Stomach (tissue), 9 donors: ENCODE results near the gene SLC16A10. TPM values are rescaled to one million over a fixed set of nuclear protein-coding genes. Genes with fewer than 3 reads are reported as not detected.

Source experiments
- DNase-seq, 2 donors: peaks; one replicate each; pipeline versions ENCODE4 v3.0.0 to v3.0.0-alpha.2; 2013 to 2019
- H3K27ac ChIP-seq, 5 donors: fragments of 200-600 bp in 4 of 5; sonication (generic) in 4 of 5; one replicate each; pipeline ENCODE4 v1.5.1; 2013 to 2019; ENCODE audit warnings: mild to moderate bottlenecking in 1 of 5, moderate library complexity in 1 of 5
- H3K27me3 ChIP-seq, 3 donors: fragments of 200-600 bp; sonication (generic); one replicate each; pipeline ENCODE4 v1.5.1; 2017 to 2019; ENCODE audit warnings: mixed run types in 1 of 3
- H3K36me3 ChIP-seq, 4 donors: fragments of 200-600 bp; sonication (generic); 1 replicate in 3 of 4; 2 replicates in 1 of 4; pipeline ENCODE4 v1.5.1; 2016 to 2019
- H3K4me1 ChIP-seq, 4 donors: fragments of 200-600 bp; sonication (generic); one replicate each; pipeline ENCODE4 v1.5.1; 2016 to 2019
- H3K4me3 ChIP-seq, 4 donors: fragments of 200-600 bp; sonication (generic) in 3 of 4; one replicate each; pipeline ENCODE4 v1.5.1; 2016 to 2019; ENCODE audit warnings: mild to moderate bottlenecking in 1 of 4
- H3K9me3 ChIP-seq, 4 donors: fragments of 200-600 bp; sonication (generic); one replicate each; pipeline ENCODE4 v1.5.1; 2016 to 2019
- CTCF ChIP-seq, 7 experiments: fragments of 450-650 bp in 4 of 7; fragments of 200-600 bp in 3 of 7; sonication (generic) in 3 of 7; IDR thresholded peaks; one replicate each; pipeline ENCODE4 v1.5.1; 2016 to 2019; ENCODE audit warnings: antibody characterized with exemption in 7 of 7, control low read depth in 2 of 7, mild to moderate bottlenecking in 1 of 7
- EP300 ChIP-seq: sonication (generic); formaldehyde crosslinking; IDR thresholded peaks from one replicate; pipeline ENCODE4 v1.6.1; 2017; ENCODE audit warnings: antibody characterized with exemption
- POLR2A ChIP-seq, 4 donors: fragments of 450-650 bp; IDR thresholded peaks; one replicate each; pipeline ENCODE4 v1.6.1; 2016; ENCODE audit warnings: antibody characterized with exemption in 4 of 4, control low read depth in 2 of 4, mild to moderate bottlenecking in 1 of 4, moderate library complexity in 1 of 4
- POLR2AphosphoS5 ChIP-seq, 3 donors: sonication (generic); formaldehyde crosslinking; IDR thresholded peaks; one replicate each; pipeline ENCODE4 v1.6.1; 2016; ENCODE audit warnings: antibody characterized with exemption in 3 of 3
- WGBS, 5 donors: extraction: QIAGEN DNeasy Blood & Tissue Kit in 3 of 5; methylation state at CpG; one replicate each; pipeline versions ENCODE4 v1.1.5 to v1.1.7; 2013 to 2018; 5-methylcytosine and 5-hydroxymethylcytosine counted together
- intact Hi-C: fragments of 100-400 bp; cut with DNase I; formaldehyde crosslinking; loops from one replicate; pipeline ENCODE4 v1.15.1; 2023; ENCODE audit warnings: low total_unique reads
- polyA plus RNA-seq, 3 donors: library from polyadenylated mRNA; stranded (reverse); fragments of 200-250 nt; gene quantifications; one replicate each; pipeline ENCODE4 v1.2.3, GENCODE V29; 2013
- total RNA-seq, 5 donors: library from RNA; depleted of rRNA; stranded (reverse); fragments of >200 nt; gene quantifications; one replicate each; pipeline versions ENCODE4 v1.1.0 to v1.2.3, GENCODE V29; 2014 to 2016
- donor health status: healthy with polysubstance abuse.
- donor health status: Bipolar disorder and iron deficiency.
- donor health status: healthy.

The SLC16A10 gene
- total and polyA plus RNA-seq, 8 donors, result 0.46 to 206 (median 8.5) TPM

- TF ChIP-seq CTCF (IDR thresholded peaks at IDR 0.05) (no peak), EP300 (no peak), POLR2AphosphoS5 (IDR thresholded peaks at IDR 0.05) (no peak), POLR2A (IDR thresholded peaks at IDR 0.05) (no peak)
- H3K36me3 ChIP-seq, result no peaks in the 10 kb centered on the region
- no peak for DNase-seq
- intact Hi-C loops, result no loop called here
- peak overlapping the region in 3 of 5 donors; percentile 14 to 50 (median 40) for H3K27ac ChIP-seq
- no peaks in the 10 kb centered on the region for H3K9me3 ChIP-seq
- no peaks in the 10 kb centered on the region for H3K27me3 ChIP-seq
- WGBS, 5 donors, result 44 to 67% (median 54%) methylated on average over 2 of the region's 2 CpGs
- H3K4me3 ChIP-seq, result no peak overlapping the region
- peaks cover 0 to 27% (median 15%) of the 10 kb centered on the region in 4 donors for H3K4me1 ChIP-seq
Observed at GRCh38 chr6:111114087-111114443, 26.8 kb downstream of the SLC16A10 start.

DNA sequence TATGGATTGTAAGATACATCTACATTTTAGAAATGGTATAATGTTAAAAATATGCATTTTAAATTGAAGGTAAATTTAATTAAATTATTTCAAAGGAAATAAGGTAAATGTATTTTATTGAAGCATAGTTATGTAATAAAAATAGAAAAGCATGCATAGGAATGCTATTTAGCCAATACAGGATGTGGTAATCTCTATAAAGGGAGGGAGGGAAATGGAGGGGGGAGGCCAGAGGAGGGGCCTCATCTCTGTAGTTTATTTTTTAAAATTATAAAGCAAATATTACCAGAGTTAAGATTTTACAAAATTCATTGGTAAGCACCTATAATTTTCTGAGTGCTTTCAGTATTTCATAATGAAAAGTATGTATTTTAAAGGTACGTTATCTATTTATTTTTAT, 27.2 kb downstream of the SLC16A10 start:
- H3K9me3 ChIP-seq, result no peaks in the 10 kb centered on the region
- H3K36me3 ChIP-seq, result no peaks in the 10 kb centered on the region
- DNase-seq, result no peak
- peaks cover 0 to 27% (median 15%) of the 10 kb centered on the region in 4 donors for H3K4me1 ChIP-seq
- peak overlapping the region in 1 of 5 donors; percentile 50 for H3K27ac ChIP-seq
- TF ChIP-seq CTCF (IDR thresholded peaks at IDR 0.05) (no peak), POLR2AphosphoS5 (IDR thresholded peaks at IDR 0.05) (no peak), EP300 (no peak), POLR2A (IDR thresholded peaks at IDR 0.05) (no peak)
- intact Hi-C loops, result no loop called here
- 70 to 85% (median 73%) methylated on average over 1 of the region's 1 CpG for WGBS, 5 donors
- no peak overlapping the region for H3K4me3 ChIP-seq
- no peaks in the 10 kb centered on the region for H3K27me3 ChIP-seq

DNA sequence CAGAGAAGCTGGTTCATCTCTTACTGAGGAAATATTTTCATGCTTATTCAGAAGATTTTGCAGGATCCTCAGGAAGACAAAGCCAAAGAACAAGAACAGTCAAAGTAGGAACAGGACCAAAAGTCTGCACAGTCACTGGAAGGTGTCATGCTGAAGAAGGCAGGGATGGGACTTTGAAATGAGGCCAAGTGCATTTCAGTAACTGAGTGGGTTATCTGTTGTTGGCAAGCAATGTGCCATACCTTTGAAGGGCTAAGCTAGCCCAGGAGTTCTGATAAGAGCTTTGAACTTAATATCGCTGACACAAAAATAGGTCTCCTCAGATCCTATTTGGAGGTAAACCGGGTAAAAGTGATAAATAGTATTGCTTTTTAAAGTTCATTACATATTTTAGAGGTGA, 31.5 kb downstream of the SLC16A10 start:
- no peak overlapping the region for H3K4me3 ChIP-seq
- no peak for TF ChIP-seq POLR2A (IDR thresholded peaks at IDR 0.05)
- peaks cover 0 to 24% (median 16%) of the 10 kb centered on the region in 4 donors for H3K4me1 ChIP-seq
- H3K36me3 ChIP-seq, result no peaks in the 10 kb centered on the region
- no peaks in the 10 kb centered on the region for H3K9me3 ChIP-seq
- WGBS, 5 donors, result 25 to 79% (median 44%) methylated on average over 2 of the region's 2 CpGs
- DNase-seq, result no peak
- H3K27me3 ChIP-seq, result no peaks in the 10 kb centered on the region
- intact Hi-C loops, result no loop called here
- H3K27ac ChIP-seq, result no peak overlapping the region

DNA sequence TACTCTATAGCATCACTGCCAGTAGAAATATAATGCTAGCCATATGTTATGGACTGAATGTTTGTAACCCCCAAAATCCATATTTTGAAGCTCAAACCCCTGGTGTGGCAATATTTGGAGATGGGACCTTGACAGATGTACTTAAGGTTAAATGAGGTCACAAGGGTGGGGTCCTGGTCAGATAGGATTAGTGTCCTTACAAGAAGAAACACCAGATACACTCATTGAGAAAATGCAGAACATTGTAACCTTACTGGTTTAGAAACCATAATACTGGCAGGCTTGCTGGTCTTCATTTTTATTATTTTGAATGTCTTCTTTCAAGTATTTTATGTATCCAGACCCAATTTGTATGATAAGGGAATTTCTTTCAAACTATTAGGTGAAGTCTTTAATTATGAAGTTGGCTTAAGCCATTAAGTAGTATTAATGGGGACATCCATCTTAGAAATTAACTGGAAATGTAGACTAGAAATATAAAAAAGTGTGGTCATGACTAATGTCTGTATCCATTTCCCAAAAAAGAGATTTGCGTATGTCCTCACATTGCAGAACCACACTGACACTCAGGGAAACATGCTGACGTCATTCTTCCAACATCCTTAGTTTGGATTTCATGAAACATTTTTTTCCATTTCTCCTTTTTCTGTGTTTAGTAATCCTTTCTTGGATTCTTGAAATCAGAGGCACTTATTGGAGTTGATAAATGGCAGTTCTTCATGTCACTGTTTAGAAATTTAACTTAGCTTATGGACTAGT, 32.4 kb downstream of the SLC16A10 start:
- Histone ChIP-seq H3K27me3 (no peaks in the 10 kb centered on the region), H3K36me3 (no peaks in the 10 kb centered on the region), H3K4me3 (no peak overlapping the region), H3K27ac (no peak overlapping the region), H3K4me1 (peaks cover 4 to 15% (median 12%) of the 10 kb centered on the region in 4 donors), H3K9me3 (no peaks in the 10 kb centered on the region)
- WGBS, 5 donors, result 84 to 97% (median 89%) methylated on average over 2 of the region's 2 CpGs
- intact Hi-C loops, result no loop called here
- DNase-seq, result no peak
- TF ChIP-seq CTCF (IDR thresholded peaks at IDR 0.05) (no peak), POLR2AphosphoS5 (IDR thresholded peaks at IDR 0.05) (no peak), POLR2A (IDR thresholded peaks at IDR 0.05) (no peak), EP300 (no peak)

- Histone ChIP-seq H3K27ac (no peak overlapping the region), H3K36me3 (no peaks in the 10 kb centered on the region), H3K4me3 (no peak overlapping the region), H3K4me1 (peaks cover 7 to 10% (median 9%) of the 10 kb centered on the region in 4 donors), H3K9me3 (no peaks in the 10 kb centered on the region), H3K27me3 (no peaks in the 10 kb centered on the region)
- DNase-seq, result no peak
- intact Hi-C loops, result no loop called here
- no peak for TF ChIP-seq EP300
- TF ChIP-seq CTCF (IDR thresholded peaks at IDR 0.05), result no peak
- no peak for TF ChIP-seq POLR2AphosphoS5 (IDR thresholded peaks at IDR 0.05)
- TF ChIP-seq POLR2A (IDR thresholded peaks at IDR 0.05), result no peak
- WGBS, 5 donors, result 87 to 97% (median 93%) methylated on average over 4 of the region's 4 CpGs
Observed at GRCh38 chr6:111121789-111122350, 34.6 kb downstream of the SLC16A10 start.
